ENCODE results near the gene PABPC3.

GRCh38 chr13:25116044-25116443 is 20.1 kb downstream of the PABPC3 start:
- no peak for TF ChIP-seq USF2 (IDR thresholded peaks at IDR 0.05; ENCODE audit: borderline replicate concordance, low read depth, low read length)
- TF ChIP-seq EZH2phosphoT487 (IDR thresholded peaks at IDR 0.05; ENCODE audit: borderline replicate concordance, low read depth), result no peak
- TF ChIP-seq JUND (IDR thresholded peaks at IDR 0.05), result no peak
- TF ChIP-seq CTCF (IDR thresholded peaks at IDR 0.05), result no peak
- no peak for TF ChIP-seq MAX (IDR thresholded peaks at IDR 0.05; ENCODE audit: low read depth)
- TF ChIP-seq RAD21 (IDR thresholded peaks at IDR 0.05; ENCODE audit: low read length), result no peak
- TF ChIP-seq RFX5 (IDR thresholded peaks at IDR 0.05; ENCODE audit: low read length), result no peak
- no peak for TF ChIP-seq ZBTB33 (IDR thresholded peaks at IDR 0.05; ENCODE audit: borderline replicate concordance, low read depth)
